Lung (tissue), 12 donors: Measurements from ENCODE around the gene TMEM144. TPM values are rescaled to one million over a fixed set of nuclear protein-coding genes. Genes with fewer than 3 reads are reported as not detected.

Source experiments
- ATAC-seq: fragments of 200-7000 bp; cut with Tn5 transposase; one replicate; pipeline ENCODE4 v1.9.1; 2020; ENCODE audit warnings: moderate number of reproducible peaks; ENCODE audit not compliant: insufficient read depth, low FRiP score
- DNase-seq, 3 donors: peaks; one replicate each; pipeline ENCODE4 v3.0.0-alpha.2; 2013 to 2017
- H3K27ac ChIP-seq, 2 donors: one replicate each; pipeline ENCODE4 v1.5.1; 2013; ENCODE audit warnings: mild to moderate bottlenecking in 2 of 2, moderate library complexity in 2 of 2, control low read depth in 1 of 2, inconsistent platforms in 1 of 2, low read depth in 1 of 2, low read length in 1 of 2
- H3K27me3 ChIP-seq, 3 donors: one replicate each; pipeline ENCODE4 v1.5.1; 2013; ENCODE audit warnings: low read length in 2 of 3; ENCODE audit not compliant: control insufficient read depth in 3 of 3, insufficient read depth in 3 of 3
- H3K36me3 ChIP-seq, 4 donors: one replicate each; pipeline ENCODE4 v1.5.1; 2013; ENCODE audit warnings: low read length in 4 of 4, mild to moderate bottlenecking in 1 of 4, moderate library complexity in 1 of 4; ENCODE audit not compliant: control insufficient read depth in 4 of 4, insufficient read depth in 4 of 4
- H3K4me1 ChIP-seq, 5 donors: one replicate each; pipeline ENCODE4 v1.5.1; 2013; ENCODE audit warnings: low read length in 5 of 5, mild to moderate bottlenecking in 2 of 5, moderate library complexity in 1 of 5; ENCODE audit not compliant: control insufficient read depth in 5 of 5, insufficient read depth in 5 of 5
- H3K4me3 ChIP-seq: one replicate; pipeline ENCODE4 v1.5.1; 2013; ENCODE audit warnings: mild to moderate bottlenecking, control low read depth, moderate library complexity
- H3K9ac ChIP-seq, 2 donors: one replicate each; pipeline ENCODE4 v1.5.1; 2013; ENCODE audit warnings: low read length in 2 of 2, control low read depth in 1 of 2; ENCODE audit not compliant: insufficient read depth in 1 of 2
- H3K9me3 ChIP-seq, 4 donors: one replicate each; pipeline ENCODE4 v1.5.1; 2013; ENCODE audit warnings: low read length in 3 of 4, mild to moderate bottlenecking in 1 of 4, moderate library complexity in 1 of 4; ENCODE audit not compliant: control insufficient read depth in 4 of 4, insufficient read depth in 3 of 4
- CTCF ChIP-seq: IDR thresholded peaks from 2 replicates; pipeline ENCODE4 v1.5.1; 2012; ENCODE audit warnings: mild to moderate bottlenecking; ENCODE audit errors: control extremely low read depth, extremely low read depth
- WGBS, 2 donors: extraction: QIAGEN DNeasy Blood & Tissue Kit; methylation state at CpG; one replicate each; pipeline ENCODE4 v1.1.7; 2013; 5-methylcytosine and 5-hydroxymethylcytosine counted together
- polyA plus RNA-seq, 2 donors: library from polyadenylated mRNA; stranded (reverse); fragments of 200-250 nt; gene quantifications; one replicate each; pipeline ENCODE4 v1.2.1, GENCODE V29; 2013
- total RNA-seq, 2 donors: library from RNA; depleted of rRNA in 1 of 2; stranded (reverse); fragments of >200 nt in 1 of 2; gene quantifications; one replicate each; pipeline ENCODE4 v1.2.1, GENCODE V29; 2014 to 2021
- donor health status: control.
- donor health status: control.
- donor health status: Bipolar disorder and iron deficiency.
- donor health status: healthy.
- donor health status: DM: yes; HTN: yes; CAD: no.

Gene TMEM144
- total and polyA plus RNA-seq, 4 donors: 3.7 to 17.3 (median 11.6) TPM

- Histone ChIP-seq H3K27ac (no peak overlapping the region), H3K9ac (no peak overlapping the region), H3K27me3 (no peaks in the 10 kb centered on the region), H3K36me3 (no peaks in the 10 kb centered on the region), H3K4me3 (no peak overlapping the region), H3K9me3 (no peaks in the 10 kb centered on the region), H3K4me1 (peaks cover 0 to 2% (median 0%) of the 10 kb centered on the region in 5 donors)
- TF ChIP-seq CTCF: no peak
- peak in 1 of 3 donors; percentile 1 for DNase-seq
- WGBS, 2 donors: 59 to 80% methylated on average over 2 of the region's 2 CpGs
- no peak for ATAC-seq
Observed at GRCh38 chr4:158302076-158302866, 92.0 kb downstream of the TMEM144 start.

- H3K9ac ChIP-seq: no peak overlapping the region
- H3K27me3 ChIP-seq: no peaks in the 10 kb centered on the region
- no peak overlapping the region for H3K4me3 ChIP-seq
- no peak for ATAC-seq
- DNase-seq: no peak
- no peak for TF ChIP-seq CTCF
- H3K36me3 ChIP-seq: no peaks in the 10 kb centered on the region
- no peak overlapping the region for H3K27ac ChIP-seq
- peaks cover 0 to 2% (median 0%) of the 10 kb centered on the region in 5 donors for H3K4me1 ChIP-seq
- 34 to 81% methylated on average over 1 of the region's 1 CpG for WGBS, 2 donors
- H3K9me3 ChIP-seq: no peaks in the 10 kb centered on the region
Observed at GRCh38 chr4:158304694-158305093, 94.4 kb downstream of the TMEM144 start.

Other genes with a start within 250 kb of the TMEM144 start
- 10 to 100 TPM; 33.0 to 36.6 TPM for gene GASK1B, start 37.5 kb upstream of the TMEM144 start, total RNA-seq
- gene GASK1B, start 37.5 kb upstream of the TMEM144 start, polyA plus RNA-seq: 10 to 100 TPM in 1 of 2 donors, 1 to 10 TPM in 1; 3.2 to 27.4 TPM